Measurements from ENCODE around the gene PDE8A.
"Not testable (repeated sequence)": the region's sequence is repeated elsewhere in the genome, so short reads cannot be mapped to it uniquely, and the experiment has no call there.

GRCh38 chr15:85177042-85177515, 195.4 kb downstream of the PDE8A start:
- not testable (repeated sequence) for TF ChIP-seq CTCF, POLR2A (IDR thresholded peaks at IDR 0.05)
